ENCODE data around the gene CFAP74. TPM values are rescaled to one million over a fixed set of nuclear protein-coding genes. Genes with fewer than 3 reads are reported as not detected.

The CFAP74 gene
- total and polyA plus RNA-seq, 2 of the 13 experiments (the other 11 are each of a cell fraction or from before 2014, with no cell fraction given), result 0.27 to 0.62 TPM

- TF ChIP-seq ZNF879 (CRISPR knock-in tag; IDR thresholded peaks at IDR 0.05), result no peak
- TF ChIP-seq MED13 (CRISPR knock-in tag; IDR thresholded peaks at IDR 0.05), result 0 out of 2 replicates have a peak, but pooled peaks have one; percentile 51
- no peak; the same call in 1 of the 2 replicates for TF ChIP-seq ATF7-NPFF (CRISPR knock-in tag; IDR thresholded peaks at IDR 0.05; ENCODE audit: low read depth)
- 0 out of 2 replicates have a peak, but pooled peaks have one; percentile 37 for TF ChIP-seq JUN (CRISPR knock-in tag; IDR thresholded peaks at IDR 0.05)
- no peak for TF ChIP-seq TCF7L2 (IDR thresholded peaks at IDR 0.05; ENCODE audit: low read depth, low read length)
- peak; percentile 26; the same call in 1 of the 2 replicates for TF ChIP-seq LCORL (IDR thresholded peaks at IDR 0.05)
- TF ChIP-seq LCORL (CRISPR knock-in tag; IDR thresholded peaks at IDR 0.05), result peak; percentile 100
- no peak for TF ChIP-seq ZNF207 (IDR thresholded peaks at IDR 0.05; ENCODE audit: borderline replicate concordance)
- no peak for TF ChIP-seq SOX6 (IDR thresholded peaks at IDR 0.05)
- peak; percentile 79 for TF ChIP-seq SOX6 (CRISPR knock-in tag; IDR thresholded peaks at IDR 0.05)
- TF ChIP-seq ZNF749 (CRISPR knock-in tag; IDR thresholded peaks at IDR 0.05; ENCODE audit: borderline replicate concordance), result no peak
- TF ChIP-seq ZNF280D (CRISPR knock-in tag; IDR thresholded peaks at IDR 0.05), result peak; percentile 87; the same call in 1 of the 2 replicates
- TF ChIP-seq, protein P1, sequence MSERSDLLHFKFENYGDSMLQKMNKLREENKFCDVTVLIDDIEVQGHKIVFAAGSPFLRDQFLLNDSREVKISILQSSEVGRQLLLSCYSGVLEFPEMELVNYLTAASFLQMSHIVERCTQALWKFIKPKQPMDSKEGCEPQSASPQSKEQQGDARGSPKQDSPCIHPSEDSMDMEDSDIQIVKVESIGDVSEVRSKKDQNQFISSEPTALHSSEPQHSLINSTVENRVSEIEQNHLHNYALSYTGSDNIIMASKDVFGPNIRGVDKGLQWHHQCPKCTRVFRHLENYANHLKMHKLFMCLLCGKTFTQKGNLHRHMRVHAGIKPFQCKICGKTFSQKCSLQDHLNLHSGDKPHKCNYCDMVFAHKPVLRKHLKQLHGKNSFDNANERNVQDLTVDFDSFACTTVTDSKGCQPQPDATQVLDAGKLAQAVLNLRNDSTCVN (CRISPR knock-in tag; IDR thresholded peaks at IDR 0.05; ENCODE audit: borderline replicate concordance), result no peak
- 0 out of 2 replicates have a peak, but pooled peaks have one; percentile 36 for TF ChIP-seq SNAPC2 (CRISPR knock-in tag; IDR thresholded peaks at IDR 0.05)
- TF ChIP-seq ZNF230 (CRISPR knock-in tag; IDR thresholded peaks at IDR 0.05), result 0 out of 2 replicates have a peak, but pooled peaks have one; percentile 48
- peak; percentile 39; the same call in 1 of the 2 replicates for TF ChIP-seq BCL6 (CRISPR knock-in tag; IDR thresholded peaks at IDR 0.05)
- TF ChIP-seq HES4 (CRISPR knock-in tag; IDR thresholded peaks at IDR 0.05; ENCODE audit: borderline replicate concordance), result no peak
- TF ChIP-seq RNF2 (conservative IDR thresholded peaks at IDR 0.05; ENCODE audit: low read depth), result no peak
- peak; percentile 29; the same call in 1 of the 2 replicates for TF ChIP-seq ZNF672 (CRISPR knock-in tag; IDR thresholded peaks at IDR 0.05)
- no peak; the same call in 1 of the 2 replicates for TF ChIP-seq ZNF558 (CRISPR knock-in tag; IDR thresholded peaks at IDR 0.05; ENCODE audit: borderline replicate concordance)
- no peak for TF ChIP-seq SIN3B (IDR thresholded peaks at IDR 0.05; ENCODE audit: low read length)
- TF ChIP-seq, protein P2, sequence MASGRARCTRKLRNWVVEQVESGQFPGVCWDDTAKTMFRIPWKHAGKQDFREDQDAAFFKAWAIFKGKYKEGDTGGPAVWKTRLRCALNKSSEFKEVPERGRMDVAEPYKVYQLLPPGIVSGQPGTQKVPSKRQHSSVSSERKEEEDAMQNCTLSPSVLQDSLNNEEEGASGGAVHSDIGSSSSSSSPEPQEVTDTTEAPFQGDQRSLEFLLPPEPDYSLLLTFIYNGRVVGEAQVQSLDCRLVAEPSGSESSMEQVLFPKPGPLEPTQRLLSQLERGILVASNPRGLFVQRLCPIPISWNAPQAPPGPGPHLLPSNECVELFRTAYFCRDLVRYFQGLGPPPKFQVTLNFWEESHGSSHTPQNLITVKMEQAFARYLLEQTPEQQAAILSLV (CRISPR knock-in tag; IDR thresholded peaks at IDR 0.05; ENCODE audit: borderline replicate concordance), result 0 out of 2 replicates have a peak, but pooled peaks have one; percentile 14
- peak; percentile 45; the same call in 1 of the 2 replicates for TF ChIP-seq THAP11 (CRISPR knock-in tag; IDR thresholded peaks at IDR 0.05)
- TF ChIP-seq ZNF317 (CRISPR knock-in tag; IDR thresholded peaks at IDR 0.05), result peak; percentile 62
- TF ChIP-seq, protein P3, sequence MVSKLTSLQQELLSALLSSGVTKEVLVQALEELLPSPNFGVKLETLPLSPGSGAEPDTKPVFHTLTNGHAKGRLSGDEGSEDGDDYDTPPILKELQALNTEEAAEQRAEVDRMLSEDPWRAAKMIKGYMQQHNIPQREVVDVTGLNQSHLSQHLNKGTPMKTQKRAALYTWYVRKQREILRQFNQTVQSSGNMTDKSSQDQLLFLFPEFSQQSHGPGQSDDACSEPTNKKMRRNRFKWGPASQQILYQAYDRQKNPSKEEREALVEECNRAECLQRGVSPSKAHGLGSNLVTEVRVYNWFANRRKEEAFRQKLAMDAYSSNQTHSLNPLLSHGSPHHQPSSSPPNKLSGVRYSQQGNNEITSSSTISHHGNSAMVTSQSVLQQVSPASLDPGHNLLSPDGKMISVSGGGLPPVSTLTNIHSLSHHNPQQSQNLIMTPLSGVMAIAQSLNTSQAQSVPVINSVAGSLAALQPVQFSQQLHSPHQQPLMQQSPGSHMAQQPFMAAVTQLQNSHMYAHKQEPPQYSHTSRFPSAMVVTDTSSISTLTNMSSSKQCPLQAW (CRISPR knock-in tag; IDR thresholded peaks at IDR 0.05), result peak; percentile 77
Observed at GRCh38 chr1:1941211-1941841, 62.3 kb downstream of the CFAP74 start (continued).

Measured in HepG2 (cell line).